HG02973 (cell line): ENCODE measurements around the gene FBXO42.
"Not testable (repeated sequence)": the region's sequence is repeated elsewhere in the genome, so short reads cannot be mapped to it uniquely, and the experiment has no call there.

Source experiments
- ATAC-seq: cut with Tn5 transposase; IDR thresholded peaks from one replicate; pipeline ENCODE4 v1.9.1; 2021; ENCODE audit warnings: moderate library complexity; ENCODE audit not compliant: unreplicated experiment

FBXO42 gene

DNA sequence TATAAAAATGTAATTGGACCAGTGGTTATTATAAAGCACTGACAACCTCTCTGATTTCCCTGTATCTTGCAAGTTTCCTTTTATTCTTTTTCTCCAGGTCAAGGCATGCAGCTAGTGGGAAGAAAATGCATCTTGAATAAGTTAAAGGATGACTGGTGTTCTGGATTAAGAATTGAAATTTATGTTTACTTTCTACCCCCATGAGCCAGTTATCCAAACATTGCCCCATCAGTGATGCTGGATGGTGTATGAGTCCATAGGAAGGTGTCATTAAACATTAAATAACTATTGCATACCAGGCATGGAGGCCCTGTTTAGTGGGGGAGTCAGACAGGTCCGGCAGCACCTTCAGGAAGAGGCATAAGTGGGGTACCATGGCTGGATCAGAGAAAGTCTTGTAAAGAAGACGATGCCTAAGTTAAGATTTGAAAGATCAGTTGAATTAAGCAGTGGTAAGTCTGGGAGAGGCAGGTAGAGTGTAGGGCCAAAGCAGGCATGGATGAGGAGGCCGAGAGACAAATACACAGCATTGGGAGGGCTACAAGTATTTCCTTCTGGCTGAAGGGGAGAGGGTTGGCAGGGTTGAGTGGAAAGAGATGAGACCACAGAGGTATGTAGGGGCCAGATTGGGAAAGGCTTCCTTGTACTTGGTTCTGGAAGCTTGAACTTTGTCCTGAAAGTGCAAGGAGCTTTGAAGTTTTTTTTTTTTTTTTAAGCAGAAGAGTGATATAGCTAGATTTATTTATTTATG lies 20.4 kb upstream of the FBXO42 start:
- ATAC-seq, result no peak

DNA sequence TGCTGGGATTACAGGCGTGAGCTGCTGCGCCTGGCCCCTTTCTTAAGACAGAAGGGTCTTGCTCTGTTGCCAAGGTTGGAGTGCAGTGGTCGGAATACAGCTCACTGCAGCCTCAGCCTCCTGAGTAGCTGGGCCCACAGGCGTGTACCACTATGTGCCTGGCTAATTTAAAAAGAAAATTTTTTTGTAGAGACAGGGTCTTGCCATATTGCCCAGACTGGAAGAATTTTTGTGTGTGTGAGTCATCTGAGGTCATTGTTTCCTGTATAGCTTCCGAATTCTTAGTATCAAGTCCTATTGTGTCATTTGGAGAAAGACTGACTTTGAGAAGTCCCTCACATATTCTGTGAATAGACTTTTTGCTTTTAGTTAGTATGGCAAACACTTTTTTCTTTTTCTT lies 19.4 kb upstream of the FBXO42 start:
- no peak for ATAC-seq

DNA sequence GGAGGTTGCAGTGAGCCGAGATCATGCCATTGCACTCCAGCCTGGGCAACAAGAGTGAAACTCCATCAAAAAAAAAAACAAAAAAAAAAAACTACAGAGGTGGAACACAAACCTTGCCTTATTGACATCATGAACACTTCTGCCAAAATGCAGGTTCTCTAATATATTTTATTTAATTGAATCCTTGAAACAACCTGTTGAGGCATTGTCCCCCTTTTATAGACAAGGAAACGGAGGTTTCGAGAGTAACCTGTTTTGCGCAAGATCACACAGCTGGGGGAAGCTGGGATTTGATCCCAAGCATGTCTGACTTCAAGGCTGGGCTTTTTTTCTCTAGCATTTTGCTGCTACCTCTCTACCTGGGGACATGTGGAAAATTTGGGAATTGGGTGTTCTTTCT lies 17.5 kb upstream of the FBXO42 start:
- ATAC-seq, result no peak

DNA sequence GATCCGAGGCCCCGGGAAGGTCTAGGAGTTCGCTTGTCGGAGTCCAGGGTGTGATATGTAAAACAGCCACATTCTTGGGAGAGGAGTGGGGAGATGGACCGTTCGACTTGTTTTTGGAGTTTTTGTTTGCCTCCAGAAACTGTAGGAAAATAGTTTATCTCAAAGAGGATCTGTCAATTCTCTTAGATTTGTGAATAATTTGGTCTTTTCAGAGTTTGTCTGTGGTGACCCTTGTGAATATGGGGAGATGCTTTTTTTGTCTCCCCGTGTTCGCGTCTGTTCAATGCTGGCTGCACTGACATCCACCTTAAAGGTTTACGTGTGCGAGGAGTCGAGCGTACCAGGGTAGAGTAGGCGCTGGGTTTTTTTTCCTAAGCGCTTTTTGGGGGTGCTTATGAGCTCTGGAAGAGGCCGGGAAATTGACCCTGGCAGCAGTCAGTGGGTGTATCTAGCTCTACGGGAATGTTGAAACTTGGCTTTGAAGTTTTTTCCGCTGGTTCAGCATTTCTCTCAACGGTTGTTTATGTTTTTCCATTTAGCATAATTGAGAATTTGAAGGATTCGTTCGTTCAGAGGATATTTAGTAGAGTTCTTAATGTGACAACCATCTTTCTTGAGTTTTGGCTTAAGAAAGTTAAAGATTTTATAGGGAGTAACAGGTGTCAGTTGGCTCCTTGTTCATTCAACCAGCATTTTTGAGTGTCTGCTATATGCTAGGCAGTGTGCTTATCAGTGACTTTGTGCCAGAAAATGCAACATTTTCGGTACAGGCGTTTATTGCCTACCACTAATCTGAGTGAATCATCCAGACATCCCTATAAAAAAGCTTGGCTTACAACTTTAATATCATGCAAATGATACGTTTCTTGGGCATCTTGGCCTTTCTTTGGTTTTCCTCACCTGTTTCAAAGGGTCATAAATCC lies 15.9 kb upstream of the FBXO42 start:
- no peak for ATAC-seq

DNA sequence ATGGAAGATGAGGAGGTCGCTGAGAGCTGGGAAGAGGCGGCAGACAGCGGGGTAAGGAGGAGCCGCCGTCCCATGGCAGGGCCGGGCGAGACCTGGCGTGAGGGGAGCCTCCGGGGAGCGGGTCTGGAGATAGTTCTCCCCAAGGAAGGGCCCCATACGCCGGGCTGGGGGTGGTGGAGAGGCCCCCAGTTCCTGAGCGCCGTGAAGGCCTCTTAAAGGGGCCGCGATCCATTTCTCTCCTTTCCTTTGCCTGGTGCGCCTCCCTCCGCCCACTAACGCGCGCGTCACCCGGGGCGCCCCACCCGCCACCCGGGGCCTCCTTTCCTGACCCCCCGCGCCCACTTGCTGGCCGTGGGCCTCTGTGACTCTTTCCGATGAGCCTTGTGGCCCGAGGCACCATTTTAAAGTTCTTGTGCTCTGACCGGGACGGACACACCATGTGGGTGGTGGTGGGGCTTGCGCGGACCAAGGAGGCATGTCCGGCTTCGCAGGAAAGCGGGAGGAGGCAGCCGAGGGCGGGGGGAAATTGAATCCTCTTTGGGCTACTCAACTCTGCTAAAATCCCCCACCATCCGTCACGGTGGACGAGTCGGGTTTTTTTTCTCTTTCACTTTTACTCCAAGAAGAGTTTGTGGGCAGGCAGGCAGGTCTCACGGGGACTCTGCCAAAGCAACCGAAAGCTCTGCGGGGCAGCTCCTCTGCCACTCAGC lies 15.1 kb upstream of the FBXO42 start:
- ATAC-seq, result peak; percentile 54

DNA sequence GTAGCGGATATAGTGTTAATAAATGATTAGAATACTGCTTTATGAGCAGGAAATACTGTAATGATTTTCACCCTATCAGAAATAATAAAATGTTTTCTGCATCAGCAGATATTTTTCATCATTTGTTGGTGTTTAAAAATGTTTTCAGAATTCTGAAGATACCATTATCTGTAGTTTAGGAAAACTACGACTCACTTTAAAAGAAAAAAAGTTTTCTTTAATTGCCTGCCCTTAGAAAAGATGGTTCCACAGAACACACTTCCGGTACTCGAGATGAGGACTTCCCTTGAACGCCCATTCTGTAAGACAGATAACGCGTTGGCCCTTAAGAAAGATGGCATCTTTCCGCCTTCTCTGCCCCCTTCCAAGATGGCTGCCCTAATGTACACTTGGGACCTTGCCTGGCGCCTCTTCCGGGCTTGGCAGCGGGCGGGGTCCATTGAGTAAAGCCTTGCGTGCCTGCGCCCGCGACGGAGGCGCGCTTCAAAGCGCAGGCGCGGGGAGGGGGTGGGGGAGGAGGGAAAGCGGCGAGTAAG lies 14.5 kb upstream of the FBXO42 start, which contains the start of gene SZRD1:
SZRD1 (plus strand) TSS at position 521 of the 536 bp plus-strand sequence. CDS start 16 bp downstream, outside the sequence.
- peak; percentile 76 for ATAC-seq

DNA sequence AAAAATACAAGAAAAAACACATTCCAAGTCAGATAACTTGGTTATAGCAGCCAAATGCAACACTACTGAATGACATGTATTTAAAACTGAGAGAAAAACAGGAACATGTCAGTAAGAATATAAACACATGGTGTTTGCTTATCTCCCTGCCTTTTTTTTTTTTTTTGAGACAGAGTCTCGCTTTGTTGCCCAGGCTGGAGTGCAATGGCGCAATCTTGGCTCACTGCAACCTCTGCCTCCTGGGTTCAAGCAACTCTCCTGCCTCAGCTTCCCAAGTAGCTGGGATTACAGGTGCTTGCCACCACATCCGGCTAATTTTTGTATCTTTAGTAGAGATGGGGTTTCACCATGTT lies 12.8 kb upstream of the FBXO42 start:
- ATAC-seq, result not testable (repeated sequence)

DNA sequence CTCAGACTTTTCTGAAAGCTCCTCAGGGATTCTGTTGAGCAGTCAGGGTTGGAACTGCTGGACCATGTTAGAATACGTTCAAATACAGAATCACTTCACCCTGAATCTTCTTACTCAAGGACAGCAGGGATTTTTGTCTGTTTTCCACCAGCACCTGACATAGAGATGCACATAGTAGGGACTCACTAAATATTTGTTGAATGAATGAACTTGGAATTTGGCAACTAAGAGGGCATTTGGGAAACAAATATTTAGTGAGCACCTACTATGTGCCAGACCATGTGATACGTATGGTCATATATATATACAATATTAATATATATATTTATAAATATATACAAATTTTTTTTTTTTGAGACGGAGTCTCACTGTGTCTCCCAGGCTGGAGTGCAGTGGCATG lies 4.6 kb upstream of the FBXO42 start:
- no peak for ATAC-seq

DNA sequence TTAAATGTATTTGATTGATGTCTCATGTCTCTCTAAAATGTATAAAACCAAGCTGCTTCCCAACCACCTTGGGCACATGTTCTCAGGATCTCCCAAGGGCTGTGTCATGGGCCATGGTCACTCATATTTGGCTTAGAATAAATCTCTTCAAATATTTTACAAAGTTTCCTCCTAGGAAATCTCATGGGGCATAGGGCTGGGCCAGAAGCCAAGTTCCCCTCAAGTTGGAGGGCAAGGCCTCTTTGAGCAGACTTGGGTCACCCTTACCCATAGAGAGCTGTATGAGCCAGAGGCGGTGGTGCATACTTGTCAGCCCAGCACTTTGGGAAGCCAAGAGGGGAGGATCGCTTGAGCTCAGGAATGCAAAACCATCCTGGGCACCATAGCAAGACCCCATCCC lies 2.3 kb upstream of the FBXO42 start:
- ATAC-seq, result no peak

DNA sequence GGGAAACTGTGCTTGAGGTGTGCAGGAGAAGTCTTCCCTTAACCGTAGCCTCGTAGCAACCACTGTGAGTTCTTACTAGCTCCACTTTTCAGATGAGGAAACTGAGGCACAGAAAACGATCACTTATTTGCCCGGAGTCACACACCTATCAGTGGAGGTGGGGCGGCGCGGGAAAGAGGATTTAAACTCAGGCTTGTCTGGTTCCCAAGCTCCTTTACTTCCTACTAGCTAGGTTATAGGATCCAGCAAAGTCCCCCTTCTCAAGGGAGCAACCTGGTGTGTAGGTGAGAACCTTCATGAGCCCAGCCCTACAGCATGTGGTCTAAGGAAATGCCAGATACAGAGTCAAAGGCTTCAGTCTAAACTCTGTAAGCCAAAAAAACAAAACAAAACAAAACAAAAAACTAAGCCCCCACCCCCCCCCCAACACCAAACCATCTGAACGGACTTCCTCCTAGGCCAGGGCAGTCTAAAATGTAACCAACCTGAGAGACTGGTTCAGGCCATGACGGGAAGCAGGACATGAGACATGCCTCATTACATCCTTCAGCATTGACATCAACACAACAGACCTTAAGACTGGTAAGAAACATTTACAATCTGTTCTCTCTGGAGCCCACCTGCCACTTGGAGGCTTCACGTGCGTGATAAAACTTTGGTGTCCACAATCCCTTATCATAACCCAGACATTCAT lies 709 bp upstream of the FBXO42 start:
- ATAC-seq, result no peak

DNA sequence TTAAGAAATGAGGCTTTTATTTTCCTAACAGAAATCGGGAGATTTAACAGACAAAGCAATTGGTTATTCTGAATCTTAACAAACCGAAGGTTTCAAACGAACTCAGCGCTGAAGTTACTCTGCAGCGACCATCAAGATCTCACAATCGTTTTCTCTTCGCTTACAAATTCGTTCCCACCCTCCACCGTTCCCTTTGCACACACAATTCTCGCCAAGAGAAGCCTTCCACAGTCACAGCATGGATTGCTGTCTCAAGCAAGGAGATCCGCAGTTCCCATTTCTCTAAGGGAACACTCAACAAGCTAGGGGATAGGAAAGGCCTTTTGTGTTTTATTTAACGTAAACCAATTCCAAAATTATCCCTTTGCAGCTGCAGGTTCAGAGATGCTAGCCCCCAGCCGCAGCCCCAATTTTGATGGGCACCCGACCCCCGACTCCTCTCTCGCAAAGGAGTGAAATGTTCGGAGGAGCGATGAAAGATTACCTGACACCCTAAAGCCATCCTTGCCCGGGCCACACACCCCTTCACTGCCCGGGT lies 755 bp downstream of the FBXO42 start:
- no peak for ATAC-seq

DNA sequence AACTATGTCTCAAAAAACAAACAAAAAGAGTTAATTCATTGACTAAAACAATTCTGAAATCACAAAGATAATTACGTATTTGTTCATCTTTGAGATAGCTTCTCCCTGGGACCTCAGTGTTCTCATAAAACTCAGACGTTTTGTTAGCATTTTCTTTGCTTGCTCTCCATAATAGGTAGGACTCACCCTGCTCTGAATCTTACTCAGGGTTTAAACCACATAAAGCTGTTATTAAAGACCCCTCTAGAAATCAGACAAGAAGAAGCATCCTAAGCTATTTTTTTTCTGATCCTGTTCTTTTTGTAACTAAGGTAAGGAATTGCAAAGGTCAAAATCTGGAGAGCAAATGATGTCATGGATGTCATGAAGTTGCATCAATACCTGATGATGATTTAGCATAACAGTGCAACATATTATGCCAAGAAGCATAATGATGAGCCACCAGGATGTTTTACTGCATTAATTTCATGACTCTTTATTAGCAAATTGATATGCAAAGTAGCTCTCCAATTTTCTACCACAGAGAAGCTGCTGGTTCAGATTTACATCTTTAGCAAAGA lies 2.4 kb downstream of the FBXO42 start:
- no peak for ATAC-seq

DNA sequence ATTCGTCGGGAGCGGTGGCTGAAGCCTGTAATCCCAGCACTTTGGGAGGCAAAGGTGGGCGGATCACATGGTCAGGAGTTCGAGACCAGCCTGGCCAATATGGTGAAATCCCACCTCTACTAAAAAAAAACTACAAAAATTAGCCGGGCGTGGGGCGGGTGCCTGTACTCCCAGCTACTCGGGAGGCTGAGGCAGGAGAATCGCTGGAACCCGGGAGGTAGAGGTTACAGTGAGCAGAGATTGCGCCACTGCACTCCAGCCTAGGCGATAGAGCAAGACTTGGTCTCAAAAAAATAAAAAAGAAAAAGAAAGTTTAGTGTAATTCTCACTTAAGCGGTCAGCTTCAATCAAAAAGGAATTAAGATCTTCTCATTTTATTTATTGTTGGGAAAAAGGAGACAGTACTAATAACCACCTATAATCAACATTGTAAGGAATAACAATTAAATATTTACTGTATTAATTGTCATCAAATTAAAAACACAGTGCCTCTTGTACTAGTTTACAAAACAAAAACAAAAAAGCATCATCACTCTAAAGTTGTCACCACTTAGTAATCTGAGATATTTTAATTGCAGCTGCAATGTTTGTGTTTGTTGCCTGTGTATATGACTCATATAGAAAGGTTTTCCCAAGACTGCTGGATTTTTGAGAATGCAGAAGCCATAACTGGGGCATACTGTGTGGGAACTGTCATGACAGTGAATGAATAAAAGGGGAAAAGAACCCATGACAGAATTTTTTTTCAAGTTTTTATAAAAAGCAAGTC lies 3.7 kb downstream of the FBXO42 start:
- ATAC-seq, result no peak

DNA sequence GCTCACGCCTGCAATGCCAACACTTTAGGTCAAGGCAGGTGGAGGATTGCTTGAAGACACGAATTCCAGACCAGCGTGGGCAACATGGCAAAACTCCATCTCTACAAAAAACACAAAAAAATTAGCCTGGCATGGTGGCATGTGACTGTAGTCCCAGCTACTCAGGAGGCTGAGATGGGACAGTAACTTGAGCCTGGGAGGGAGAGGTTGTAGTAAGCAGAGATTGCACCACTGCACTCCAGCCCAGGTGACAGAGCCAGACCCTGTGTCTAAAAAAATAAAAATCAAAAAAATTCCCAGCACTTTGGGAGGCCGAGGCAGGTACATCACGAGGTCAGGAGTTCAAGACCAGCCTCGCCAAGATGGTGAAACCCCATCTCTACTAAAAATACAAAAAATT lies 9.0 kb downstream of the FBXO42 start:
- ATAC-seq, result not testable (repeated sequence)

DNA sequence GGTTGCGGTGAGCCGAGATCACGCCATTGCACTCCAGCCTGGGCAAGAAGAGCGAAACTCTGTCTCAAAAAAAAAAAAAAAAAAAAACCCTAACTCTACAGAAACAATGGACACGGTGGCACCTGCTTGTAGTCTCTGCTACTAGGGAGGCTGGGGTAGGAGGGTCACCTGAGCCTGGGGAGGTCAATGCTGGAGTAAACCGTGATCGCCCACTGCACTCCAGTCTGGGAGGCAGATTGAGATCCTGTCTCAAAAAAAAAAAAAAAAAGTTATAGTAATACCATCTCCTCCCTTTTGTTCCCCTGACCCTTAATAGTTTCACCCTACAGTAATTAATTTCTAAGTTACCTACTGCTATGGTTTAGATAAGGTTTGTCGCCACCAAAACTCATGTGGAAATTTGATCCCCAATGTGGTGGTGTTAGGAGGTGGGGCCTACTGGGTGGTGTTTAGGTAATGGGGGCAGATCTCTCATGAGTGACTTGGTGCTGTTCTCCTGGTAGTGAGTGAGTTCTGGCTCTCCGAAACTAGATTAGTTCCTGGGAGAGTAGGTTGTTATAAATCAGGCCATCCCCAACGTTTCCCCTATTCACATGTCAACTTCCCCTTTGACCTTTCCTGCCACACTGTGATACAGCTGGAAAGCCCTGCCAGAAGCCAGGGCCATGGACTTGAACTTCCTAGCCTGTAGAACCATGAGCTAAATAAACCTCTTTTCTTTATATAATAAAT lies 9.8 kb downstream of the FBXO42 start:
- no peak for ATAC-seq

DNA sequence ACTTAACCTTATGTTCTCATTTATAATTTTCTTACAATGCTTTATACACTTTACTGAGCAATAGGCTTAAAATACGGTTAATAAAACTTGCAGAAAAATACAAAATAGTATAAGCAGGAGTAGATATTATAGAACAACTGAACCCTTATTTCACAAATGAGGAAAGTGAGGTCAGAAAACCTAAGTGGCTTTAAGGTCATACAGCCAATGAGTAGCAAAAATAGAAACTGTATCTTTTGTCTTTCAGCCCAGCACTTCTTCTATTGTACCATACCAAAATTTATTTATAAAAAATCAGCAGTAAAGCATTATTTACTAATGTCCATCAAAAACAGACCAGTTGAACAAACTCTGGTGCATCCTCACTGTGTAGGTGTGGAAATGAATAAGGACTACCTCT lies 11.6 kb downstream of the FBXO42 start:
- ATAC-seq, result no peak

DNA sequence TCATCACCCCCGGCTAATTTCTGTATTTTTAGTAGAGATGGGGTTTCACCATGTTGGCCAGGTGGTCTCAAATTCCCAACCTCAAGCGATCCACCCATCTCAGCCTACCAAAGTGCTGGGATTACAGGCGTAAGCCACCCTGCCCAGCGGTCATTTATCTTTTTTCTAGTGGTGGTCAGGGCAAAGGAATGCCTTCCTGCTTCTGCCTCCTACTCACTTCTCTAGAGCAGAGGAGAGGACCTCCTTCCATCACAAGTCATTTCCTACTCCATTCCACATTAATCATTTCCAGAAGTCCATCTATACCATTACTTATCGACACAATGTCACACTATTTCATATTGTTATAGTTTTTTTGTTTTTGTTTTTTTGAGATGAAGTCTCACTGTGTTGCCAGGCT lies 13.3 kb downstream of the FBXO42 start:
- ATAC-seq, result no peak

DNA sequence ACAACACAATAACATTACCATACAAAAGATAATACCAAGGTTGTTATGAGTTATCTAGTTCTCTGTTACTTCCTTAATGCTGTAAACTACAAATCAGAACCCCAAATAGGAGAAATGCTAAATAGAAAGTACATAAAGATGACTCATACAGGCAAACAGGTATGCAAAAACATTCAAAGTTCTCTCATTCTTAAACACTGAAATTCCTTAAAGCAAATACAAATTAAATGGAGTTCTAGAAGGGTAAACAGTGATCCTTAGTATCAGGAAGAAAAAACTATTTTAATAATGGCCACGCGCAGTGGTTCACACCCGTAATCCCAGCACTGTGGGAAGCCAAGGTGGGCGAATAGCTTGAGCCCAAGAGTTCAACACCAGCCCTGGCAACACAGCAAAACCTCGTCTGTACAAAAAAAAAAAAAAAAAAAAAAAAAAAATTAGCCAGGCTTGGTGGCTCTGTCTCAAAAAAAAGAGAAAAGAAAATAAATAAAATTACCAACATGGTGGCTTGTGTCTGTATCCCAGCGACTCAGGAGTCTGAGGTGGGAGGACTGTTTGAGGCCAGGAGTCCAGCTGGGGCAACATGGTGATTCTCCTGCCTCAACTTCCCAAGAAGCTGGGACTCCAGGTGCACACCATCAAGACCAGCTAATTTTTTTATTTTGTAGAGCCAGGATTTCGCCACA lies 17.5 kb downstream of the FBXO42 start:
- no peak for ATAC-seq
